Loucy (cell line): ENCODE measurements around the gene TMEM11.

ENCODE experiments used
- CTCF ChIP-seq: fragments of 200-600 bp; sonication (generic); conservative IDR thresholded peaks from 2 replicates; pipeline ENCODE4 v1.5.1; 2014; ENCODE audit warnings: mild to moderate bottlenecking, antibody characterized with exemption, low read length
- EZH2phosphoT487 ChIP-seq: fragments of 200-600 bp; IDR thresholded peaks from 2 replicates; pipeline ENCODE4 v1.6.1; 2018; ENCODE audit warnings: antibody characterized with exemption, mild to moderate bottlenecking, moderate library complexity, borderline replicate concordance

DNA sequence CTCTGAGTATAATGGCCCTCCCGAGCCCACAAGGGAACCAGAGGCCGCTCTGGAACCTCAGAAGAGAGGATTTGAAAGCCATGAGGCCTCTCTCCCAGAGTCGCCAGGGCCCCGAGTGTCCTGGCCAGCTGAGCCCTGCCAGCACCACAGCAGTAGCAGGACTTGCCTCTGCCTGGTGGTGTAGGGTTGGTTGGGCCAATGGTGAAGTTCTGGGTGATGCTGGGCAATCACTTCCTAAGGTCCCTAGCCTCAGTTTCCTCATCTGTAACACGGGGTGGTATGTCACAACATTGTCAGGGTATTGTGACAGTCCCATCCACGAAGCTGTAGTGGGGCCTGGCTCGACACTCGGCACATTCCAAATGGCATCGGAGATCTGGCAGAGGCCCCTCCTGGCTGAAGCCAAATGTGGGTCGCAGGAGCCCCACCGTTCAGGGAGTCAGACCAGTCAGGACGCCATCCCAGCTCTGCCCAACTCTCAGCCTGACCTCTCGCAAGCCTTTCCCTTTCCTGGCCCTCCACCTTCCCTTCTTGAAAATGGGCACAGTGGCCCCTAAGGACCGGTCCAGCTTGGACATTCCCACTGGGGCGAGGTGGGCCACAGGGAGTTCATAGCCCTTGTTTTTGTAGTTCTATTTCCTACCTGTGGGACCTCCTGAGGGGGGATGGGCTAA, 37.5 kb upstream of the TMEM11 start:
- TF ChIP-seq CTCF (no peak), EZH2phosphoT487 (no peak)
